HuH-7.5 (cell line): ENCODE data around the gene ADGRL3.
"Not testable (repeated sequence)": the region's sequence is repeated elsewhere in the genome, so short reads cannot be mapped to it uniquely, and the experiment has no call there.

Source experiments
- DNase-seq: peaks from one replicate; pipeline ENCODE4 v3.0.0; 2011; ENCODE audit warnings: low spot score

Gene ADGRL3

DNA sequence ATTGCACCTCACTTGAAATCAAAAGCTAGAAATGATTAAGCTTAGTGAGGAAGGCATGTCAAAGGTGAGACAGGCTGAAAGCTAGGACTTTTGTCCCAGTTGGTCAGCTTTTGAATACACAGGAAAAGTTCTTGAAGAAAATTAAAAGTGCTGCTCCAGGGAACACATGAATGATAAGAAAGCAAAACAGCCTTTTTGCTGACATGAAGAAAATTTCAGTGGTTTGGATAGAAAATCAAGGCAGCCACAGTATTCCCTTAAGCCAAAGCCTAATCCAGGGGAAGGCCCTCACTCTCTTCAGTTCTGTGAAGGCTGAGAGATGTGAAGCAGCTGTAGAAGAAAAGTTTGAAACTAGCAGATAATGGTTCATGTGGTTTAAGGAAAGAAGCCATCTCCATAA, 150.8 kb downstream of the ADGRL3 start:
- no peak for DNase-seq

DNA sequence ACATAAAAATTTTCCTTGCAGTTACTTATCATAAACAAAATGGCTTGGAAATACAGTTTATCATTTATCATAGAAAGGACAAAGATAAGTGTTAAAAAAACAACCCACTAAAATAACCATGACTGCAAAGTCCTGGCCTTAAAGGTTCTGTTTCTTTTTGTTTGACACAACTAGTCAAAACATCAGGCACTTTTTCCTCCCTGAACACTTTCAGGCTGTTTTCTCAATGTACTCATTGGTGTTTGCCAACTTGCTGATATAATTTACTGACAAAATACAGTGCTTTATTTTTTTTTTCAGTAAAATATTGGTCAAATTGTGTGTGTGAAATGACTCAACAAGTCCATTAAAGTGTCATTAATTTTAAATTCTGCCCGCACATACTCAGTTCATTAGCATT, 156.6 kb downstream of the ADGRL3 start:
- DNase-seq = no peak

DNA sequence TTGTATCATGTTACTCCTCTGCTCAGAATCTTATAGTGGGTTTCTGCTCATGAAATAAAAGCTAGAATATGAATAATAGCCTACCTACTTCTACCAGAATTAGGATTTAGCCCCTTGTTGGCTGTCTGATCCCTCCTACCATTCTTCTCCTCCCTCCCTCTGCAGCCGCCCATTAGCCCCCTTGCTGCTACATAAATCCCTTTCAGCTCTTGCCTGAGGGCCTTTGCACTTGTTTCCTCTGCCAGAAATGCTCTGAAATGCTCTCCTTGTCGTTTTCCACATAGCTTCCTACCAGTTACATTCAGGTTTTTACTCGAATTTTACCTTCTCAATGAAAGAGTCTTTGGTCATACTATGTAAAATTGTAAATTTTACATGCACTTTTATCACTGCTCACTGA, 159.2 kb downstream of the ADGRL3 start:
- DNase-seq = no peak

DNA sequence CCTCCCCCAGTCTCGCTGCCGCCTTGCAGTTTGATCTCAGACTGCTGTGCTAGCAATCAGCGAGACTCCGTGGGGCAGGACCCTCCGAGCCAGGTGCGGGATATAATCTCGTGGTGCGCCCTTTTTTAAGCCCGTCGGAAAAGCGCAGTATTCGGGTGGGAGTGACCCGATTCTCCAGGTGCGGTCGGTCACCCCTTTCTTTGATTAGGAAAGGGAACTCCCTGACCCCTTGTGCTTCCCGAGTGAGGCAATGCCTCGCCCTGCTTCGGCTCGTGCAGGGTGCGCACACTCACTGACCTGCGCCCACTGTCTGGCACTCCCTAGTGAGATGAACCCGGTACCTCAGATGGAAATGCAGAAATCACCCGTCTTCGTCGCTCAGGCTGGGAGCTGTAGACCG, 172.7 kb downstream of the ADGRL3 start:
- DNase-seq = not testable (repeated sequence)

DNA sequence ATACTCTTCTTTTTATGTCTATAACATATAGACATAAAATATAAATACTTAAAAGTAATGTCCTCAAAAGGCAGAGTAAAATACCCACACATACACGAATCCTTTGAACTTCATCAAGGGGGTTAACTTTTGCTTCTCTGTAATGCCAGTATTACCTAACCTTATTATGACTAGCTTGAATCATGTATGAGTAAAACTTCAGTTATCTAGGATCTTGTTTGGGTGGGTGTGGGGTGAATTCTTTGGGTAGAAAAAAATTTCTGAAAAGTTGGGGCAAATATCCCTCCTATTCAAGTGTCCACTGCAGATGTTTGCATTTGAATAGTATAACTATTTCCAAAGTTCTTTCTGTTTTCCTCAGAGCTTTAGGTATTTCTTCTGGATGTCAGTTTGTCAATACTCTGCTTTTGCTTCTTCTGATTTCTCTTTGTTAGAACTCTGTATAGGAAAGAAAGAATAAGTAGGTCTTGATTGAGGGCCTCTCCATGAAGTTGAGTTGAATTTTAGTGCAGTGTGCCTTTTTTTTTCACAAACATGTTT, 173.8 kb downstream of the ADGRL3 start:
- DNase-seq = no peak

DNA sequence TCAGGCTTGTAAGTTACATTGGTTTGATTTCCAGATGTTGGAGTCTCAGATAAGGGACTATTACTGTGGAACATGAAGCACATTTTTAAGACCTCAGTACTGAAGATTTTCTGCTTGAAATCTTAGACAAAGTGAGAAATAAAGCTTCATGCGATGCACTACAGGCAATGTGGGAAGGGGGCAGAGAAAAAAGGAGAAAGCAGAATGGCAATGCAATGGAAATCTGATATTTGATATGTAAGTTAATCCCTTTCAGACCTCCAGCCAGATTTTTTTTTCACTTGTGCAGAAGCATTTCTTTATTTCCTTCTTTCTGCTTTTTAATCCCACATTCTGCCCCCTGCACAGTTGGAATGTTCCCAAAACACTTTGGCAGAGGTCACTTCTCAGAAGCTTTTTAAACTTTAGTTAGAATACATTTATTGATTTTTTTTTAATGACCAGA, 174.3 kb downstream of the ADGRL3 start:
- no peak for DNase-seq

DNA sequence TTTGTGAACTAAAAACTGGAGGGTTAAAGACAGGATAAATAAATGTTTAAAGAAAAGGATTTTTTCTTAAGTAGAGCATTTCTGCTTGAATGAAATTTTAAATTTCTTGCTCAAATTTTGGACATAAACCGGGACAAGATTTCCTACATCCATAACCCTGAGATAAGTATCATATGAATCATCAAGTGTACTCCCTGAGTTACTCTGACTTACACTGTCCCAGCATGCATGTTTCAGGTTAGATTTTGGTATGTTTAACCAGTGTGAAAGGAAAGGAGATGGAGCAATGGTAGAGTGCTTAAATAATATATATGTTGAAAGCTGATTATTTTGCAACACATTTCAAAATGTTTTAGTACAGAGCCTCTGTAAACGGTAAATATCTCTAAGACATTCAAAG, 175.2 kb downstream of the ADGRL3 start:
- DNase-seq = no peak

DNA sequence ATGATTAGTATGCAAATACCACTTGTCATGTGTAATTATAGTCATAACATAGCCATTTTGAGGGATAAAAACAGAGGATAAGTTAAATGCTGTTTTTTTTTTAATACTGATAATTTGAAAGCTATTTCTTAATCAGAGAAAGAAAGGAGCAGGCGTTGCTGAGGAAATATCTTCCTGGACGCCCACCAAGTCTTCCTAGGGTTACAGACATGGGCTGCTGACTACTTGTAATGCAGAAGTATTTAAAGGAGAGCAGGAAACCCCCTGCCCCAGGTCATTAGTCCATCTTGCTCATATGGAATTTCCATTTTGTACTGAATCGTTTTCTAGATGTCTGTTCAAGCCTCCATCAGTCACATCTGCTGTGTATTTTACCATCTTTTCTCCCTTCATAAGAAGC, 176.2 kb downstream of the ADGRL3 start:
- no peak for DNase-seq

DNA sequence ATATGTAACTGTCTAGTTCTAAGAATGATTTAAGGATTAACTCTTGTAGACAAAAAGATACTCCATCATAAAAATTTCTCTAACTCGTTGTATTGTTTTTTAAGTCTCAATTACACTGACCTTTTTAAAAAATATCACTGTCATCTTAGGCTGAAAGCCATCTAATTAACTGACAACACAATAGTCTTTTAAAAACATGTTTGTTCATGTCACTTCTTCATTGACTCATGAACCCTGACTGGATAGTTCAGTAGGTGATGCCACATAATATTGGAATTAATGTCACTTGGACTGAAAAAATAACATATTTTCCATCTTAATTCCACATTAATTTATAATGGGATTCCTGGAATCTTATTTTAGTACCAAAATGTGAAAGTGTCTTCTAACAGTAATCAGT, 179.3 kb downstream of the ADGRL3 start:
- no peak for DNase-seq

DNA sequence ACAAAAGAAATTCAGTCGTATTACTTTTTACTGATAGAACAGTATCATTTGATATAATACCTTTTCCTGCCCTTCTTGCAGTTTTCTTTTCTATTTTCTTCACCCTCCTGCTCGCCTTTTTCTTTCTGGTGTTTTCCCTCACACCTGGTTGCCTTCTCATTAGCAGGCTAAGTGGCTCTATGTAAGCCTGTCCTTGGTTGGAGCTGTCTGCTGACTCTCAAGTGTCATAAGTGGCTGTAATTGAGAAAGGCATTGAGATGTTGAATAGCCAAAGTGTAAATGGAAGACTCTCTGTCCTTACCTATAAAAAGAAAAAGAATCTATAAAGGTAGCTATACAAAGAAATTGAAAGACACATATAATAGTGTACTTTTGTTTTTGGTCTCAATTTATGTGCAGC, 180.7 kb downstream of the ADGRL3 start:
- no peak for DNase-seq

DNA sequence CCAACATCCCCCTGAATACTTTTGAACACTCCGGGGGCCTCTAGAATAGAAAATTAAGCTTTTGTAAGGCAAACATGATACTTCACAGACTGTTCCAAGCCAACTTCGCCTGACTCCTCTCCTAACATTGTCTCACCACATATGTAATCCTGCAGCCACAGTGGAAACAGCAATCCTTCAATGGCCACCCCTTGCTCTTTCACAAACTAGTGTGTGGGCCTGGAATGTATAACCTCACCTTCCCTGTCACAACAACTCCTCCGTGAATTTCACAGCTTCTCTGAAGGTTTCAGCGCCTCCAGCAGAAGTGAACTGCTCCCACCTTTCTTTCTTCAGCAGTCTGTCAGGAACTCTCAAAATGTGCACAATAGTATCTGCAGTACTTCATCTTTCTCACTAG, 185.1 kb downstream of the ADGRL3 start:
- DNase-seq = no peak

DNA sequence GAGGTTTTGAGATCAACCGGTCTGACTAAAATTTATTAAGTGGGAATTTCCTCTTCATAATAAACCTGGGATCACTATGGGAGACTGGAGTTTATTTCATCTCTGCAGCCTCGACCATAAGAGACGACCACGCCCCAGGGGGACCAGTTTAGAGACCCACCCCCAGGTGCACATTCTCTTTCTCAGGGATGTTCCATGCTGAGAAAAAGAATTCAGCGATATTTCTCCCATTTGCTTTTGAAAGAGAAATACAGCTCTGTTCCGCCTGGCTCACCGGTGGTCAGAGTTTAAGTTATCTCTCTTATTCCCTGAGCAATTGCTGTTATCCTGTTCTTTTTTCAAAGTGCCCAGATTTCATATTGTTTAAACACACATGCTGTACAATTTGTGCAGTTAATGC, 187.2 kb downstream of the ADGRL3 start:
- not testable (repeated sequence) for DNase-seq

DNA sequence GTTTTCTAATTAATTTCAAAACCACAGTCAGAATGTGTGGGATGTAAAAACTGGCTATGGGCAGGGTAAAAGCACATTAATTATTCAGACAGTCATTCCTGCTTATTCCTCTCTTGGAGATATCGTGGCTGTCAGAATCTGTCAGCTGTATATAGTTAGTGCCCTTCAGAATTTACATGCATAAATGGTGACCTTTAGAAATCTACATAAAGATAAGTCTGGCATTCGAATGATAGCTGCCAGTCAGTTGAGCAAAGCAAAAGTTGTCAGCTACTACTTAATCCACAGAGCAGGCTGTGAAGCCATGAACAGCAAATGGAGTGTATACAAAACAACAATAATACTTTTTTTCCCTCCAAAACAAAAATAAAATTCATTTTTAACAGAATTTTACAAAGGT, 189.5 kb downstream of the ADGRL3 start:
- DNase-seq = no peak

DNA sequence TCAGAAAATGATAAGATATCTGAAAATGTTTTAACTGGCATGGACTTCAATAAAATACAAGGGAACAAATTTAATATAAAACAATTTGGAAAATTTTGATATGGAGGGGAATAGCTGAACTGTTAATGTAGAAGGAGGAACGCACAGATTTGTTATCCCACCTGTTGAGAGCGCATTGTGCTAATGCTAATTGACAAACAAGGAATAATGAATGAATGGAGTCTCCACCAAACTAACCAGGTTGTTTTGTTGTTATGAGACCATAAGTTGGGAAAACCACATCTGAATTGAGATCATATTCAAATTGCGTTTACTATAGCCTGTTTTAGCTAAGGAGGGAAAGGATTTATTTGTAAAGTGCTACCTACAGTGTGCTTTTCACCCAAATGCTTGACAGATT, 195.6 kb downstream of the ADGRL3 start:
- no peak for DNase-seq

DNA sequence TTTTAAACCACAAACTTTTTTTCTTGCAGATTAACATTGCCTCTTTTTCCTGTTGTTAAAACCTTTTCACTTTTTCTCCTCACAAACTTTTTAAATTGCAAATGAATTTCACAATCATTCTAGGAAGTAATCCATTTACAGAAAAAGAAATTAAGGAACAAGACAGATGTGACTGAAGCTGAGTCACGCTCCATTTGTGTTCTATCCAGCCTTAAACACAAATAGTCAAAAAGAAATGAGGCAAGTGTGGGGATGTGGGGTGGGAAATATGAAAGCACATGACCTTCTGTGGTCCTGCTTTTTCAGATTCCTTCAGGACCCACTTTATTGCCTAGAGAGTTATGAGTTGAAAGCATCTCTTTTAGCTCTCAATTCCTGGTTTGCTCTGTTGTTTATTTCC, 197.0 kb downstream of the ADGRL3 start:
- DNase-seq = no peak

DNA sequence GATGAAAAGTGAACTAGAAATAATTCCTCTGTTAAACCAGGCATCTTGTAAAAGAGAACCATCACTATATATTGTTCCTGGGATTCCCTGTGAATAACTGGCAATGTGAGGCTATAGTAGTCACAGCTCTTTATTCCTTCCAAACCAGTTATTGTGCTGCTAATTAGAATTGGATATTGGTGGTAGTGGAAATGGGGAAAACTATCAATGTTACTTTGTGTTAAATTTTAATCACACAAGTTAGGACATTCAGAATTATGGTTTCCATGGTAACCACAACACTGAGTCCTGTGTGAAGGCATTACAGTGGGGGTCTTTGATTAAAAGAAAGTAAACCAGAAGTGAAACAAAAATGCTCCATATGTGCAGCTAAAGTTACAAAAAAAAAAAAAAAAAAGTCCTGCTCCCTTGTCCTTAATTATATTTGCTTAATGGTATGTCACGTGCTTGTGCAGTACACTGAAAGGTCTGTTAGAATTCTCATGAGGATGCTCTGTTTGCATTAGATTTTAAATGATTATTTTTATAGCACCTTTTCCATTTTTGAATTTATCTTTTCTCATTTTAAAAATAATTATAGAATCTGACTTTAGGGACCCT, 200.4 kb downstream of the ADGRL3 start:
- no peak for DNase-seq

DNA sequence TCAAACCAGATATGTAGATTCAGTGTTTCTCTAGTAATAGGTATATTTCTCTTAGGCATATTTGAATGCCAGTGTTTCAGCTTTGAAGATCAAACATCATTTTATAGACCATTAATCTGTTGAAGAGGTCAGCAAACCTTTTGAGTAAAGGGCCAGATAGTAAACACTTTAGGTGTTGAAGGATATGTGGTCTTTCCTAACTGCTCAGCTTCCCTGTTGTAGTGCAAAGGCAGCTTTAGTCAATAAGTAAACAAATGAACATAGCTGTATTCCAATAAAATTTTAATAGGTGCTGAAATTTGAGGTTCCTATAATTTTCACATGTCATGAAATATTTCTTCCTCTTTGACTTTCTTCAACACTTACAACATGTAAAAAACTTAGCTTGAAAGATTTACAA, 201.6 kb downstream of the ADGRL3 start:
- DNase-seq = no peak

DNA sequence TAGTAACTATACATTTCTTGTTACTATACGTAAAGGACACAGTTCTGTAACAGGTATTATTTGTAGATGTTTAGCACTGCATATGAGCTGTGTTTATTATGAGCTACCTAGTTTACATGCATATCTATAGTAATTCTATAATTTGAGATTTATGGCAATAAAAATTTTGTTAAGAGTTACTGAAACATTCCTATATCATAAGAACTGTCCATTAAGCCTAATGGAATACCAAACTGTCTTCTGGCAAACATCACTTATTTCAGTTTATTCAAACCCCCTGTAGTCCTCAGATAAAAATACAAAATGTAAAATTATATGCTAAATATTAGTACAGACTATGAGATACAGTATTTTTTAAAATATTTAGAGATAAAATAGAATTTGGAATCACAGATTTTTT, 205.2 kb downstream of the ADGRL3 start:
- no peak for DNase-seq

DNA sequence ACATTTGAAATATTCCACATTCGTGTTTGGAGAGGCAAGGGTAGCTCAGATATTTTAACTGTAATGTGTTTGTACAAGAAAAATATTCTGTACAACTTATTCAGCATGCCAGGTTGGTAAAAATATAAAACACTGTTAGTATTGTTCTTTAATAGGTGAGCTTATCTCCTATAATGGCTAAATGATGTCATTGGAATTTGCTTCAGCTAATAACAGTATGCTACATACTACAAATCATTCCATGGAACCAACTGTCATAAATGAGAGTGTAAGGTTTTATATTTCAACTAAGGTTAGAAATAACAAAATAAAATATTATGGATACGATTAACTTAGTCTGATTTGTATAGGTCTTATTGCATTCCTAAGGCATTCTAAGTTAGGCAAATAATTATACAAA, 206.6 kb downstream of the ADGRL3 start:
- DNase-seq = no peak

DNA sequence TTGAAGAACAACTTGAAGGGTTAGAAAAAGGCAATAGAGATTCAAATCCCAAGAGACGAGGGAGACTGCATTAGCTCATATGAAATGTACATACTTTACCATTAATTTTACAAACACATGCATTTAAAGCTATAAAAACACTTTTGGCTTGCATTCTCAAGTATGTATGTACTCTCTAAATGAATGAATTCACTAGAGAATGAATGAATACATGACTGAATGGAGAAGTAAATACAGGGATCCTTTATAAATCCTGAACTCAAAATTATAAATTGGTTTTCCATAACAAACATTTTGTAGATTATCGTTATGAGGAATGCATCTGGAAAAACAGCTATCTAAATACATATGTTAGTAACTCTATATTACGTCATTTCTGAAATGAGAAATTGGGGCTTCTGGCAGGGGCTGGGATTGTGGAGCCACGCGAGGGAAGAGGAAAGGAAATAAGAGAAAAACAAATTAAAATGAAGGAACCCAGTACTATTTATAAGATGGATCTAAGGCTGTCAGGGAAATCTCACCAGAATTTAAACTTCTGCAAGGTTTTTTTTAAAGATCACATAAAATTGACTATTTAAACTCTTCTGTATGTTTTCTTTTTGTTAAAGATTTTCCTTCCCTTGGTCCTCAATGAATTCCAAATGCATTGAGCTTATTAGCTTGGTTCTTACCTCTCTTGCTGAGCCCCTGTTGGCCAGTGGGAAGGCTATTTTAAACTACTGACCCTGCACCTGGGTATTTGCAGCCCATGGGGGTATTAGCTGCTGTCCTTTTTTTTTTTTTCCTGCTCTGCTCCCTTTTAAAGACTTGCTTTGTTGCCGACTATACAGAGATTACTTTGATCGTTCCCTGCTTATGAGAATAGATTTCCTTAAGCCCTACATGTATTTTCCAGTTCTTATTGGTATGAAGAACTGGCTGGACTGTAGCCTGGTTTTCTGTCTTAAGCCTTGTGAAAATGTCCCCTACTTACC, 207.8 kb downstream of the ADGRL3 start:
- no peak for DNase-seq

DNA sequence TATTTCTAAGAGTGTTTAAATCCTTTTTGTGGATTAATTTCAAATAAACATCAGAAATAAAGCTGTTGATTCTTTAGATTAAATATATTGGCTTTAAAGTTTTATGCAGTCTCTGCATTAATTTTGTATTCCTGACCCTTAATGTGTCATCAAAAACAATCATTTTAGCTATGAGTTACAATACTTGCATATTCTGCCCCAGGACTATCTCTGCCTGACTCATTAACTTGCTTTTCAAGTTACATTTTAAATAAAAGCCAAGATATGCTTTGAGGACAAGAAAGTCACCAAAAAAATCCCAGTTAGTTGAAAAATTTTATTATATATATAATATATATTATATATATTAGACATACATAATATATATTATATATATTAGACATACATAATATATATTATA, 208.7 kb downstream of the ADGRL3 start:
- DNase-seq = no peak

DNA sequence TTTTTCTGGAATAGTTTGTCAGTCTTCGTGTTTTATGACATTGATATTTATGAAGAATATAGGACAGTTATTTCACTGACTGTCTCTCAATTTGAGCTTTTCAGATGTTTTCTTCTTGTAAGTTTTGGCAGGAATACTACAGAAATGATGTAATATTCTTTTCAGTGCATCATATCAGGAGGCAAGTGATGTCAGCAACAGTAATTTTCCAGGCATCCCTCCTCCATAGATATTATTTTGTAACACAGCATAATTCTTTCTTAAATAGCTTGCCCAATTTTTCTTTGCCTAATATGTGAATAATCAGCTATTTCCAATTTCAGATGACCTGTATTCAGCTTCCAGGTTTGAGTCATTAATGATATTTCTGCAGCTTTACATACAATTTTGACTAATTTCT, 211.1 kb downstream of the ADGRL3 start:
- DNase-seq = no peak

DNA sequence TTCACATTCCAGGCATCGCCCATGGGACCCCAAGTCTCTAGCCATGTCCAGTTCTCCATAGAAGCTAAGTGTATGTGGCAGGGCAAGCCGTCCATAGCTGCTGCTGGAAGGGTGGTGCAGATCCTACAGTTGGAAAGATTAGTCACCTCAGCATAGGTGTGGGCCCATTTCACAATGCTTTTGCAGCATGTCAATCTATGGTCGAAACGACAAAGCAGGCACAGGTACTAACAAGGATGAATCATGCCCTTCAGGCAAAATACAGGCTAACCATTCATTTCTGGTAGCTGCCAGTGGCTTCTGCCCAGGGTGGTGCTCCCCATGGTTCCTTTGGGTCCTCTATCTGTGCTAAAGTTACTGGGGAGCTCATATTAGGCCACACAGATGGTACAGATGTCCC, 225.2 kb downstream of the ADGRL3 start:
- DNase-seq = no peak
